HG03457 (cell line): ENCODE measurements around the gene IGSF6.
"Not testable (repeated sequence)": the region's sequence is repeated elsewhere in the genome, so short reads cannot be mapped to it uniquely, and the experiment has no call there.

Experiments used
- ATAC-seq: cut with Tn5 transposase; IDR thresholded peaks from one replicate; pipeline ENCODE4 v1.9.1; 2021; ENCODE audit warnings: moderate number of reproducible peaks; ENCODE audit not compliant: unreplicated experiment

Gene IGSF6, protein sequence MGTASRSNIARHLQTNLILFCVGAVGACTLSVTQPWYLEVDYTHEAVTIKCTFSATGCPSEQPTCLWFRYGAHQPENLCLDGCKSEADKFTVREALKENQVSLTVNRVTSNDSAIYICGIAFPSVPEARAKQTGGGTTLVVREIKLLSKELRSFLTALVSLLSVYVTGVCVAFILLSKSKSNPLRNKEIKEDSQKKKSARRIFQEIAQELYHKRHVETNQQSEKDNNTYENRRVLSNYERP

DNA sequence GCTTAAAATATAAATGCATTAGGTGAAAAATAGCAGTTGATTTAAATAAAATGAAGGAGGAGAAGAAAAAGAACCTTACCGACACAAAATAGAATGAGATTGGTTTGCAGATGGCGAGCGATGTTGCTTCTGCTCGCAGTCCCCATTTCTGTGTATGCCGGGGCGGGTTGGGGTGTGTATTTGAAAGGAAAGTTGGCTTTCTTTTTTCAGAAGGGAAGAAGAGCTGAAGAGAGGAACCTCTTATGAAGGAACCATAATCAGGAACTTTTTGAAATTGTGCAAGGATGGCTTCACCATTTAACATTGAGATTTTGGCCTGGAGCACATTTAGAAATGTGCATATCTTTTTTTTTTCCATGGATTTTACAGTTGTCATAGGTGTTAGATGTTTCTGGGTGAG, at the start of gene IGSF6:
IGSF6 (minus strand) TSS at position 156 of the 400 bp plus-strand sequence; CDS start at position 146, 10 bp downstream.
- ATAC-seq, result no peak

DNA sequence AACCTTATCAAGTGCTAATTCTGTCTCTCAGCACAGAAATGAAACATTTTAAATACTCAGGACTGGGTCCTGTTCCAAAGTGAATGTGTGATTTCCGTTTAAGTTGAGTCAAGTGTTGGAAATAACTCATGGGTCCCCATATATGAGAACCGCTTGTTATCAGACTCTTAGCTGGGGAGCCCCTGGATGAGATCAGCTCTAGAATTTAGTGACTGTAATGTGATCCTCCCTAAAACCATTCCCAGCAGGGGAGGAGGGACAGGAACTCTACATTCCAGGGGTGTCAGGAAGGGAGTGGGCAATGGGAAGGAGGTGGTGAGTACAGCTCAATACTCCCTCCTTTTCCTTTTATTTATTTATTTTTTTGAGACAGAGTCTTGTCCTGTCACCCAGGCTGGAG, 48.9 kb upstream of the IGSF6 start:
- ATAC-seq, result no peak

DNA sequence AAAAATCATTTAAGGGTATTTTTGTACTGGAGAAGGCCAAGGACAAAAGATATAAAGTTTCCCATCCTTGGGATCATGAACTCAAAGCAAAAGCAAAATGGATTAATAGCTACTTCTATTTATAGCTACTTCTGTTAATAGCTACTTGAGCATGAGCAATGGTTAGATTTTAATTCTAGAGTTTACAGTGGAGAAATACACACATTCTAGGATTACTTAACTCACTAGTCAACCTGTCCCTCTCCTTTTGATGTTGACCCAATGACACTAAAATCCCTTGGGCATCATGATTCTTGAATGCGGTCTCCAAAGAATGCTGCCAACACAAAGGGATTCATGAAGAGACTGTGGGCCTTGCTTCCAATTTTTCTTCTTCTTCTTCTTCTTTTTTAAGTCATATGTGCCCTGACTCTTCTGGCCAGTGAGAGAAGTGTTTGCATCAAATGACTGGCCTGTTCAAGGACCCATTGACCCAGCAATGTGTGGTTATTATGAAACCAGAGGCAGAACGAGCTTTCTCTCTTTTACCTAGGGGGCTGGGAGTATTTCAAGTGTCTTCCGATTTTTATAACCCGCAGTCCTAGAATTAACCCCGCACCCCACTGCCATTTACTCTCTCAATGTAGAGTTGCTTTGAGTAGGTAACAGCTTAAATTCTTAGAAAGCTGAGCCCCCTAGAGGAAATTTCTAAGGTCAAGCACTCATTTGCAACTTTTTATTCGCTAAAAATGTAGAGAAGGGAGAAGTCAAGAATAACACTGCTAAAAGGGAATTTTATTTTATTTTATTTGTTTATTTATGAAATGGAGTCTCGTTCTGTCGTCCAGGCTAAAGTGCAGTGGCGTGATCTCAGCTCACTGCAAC, 46.0 kb upstream of the IGSF6 start:
- no peak for ATAC-seq

DNA sequence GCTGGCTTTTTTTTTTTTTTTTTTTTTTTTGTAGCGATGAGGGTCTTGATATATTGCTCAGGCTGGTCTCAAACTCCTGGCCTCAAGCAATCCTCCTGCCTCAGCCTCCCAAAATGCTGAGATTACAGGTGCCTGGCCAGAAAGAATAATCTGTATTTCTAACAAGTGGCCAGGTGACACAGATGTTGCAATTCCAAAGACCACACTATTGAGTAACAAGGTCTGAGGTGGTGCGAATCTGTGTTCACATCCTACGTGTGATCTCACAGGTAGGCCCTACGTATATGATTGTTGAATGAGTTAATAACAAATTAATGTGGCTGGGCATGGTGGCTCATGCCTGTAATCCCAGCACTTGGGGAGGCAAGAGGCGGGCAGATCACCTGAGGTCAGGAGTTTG, 44.6 kb upstream of the IGSF6 start:
- no peak for ATAC-seq

DNA sequence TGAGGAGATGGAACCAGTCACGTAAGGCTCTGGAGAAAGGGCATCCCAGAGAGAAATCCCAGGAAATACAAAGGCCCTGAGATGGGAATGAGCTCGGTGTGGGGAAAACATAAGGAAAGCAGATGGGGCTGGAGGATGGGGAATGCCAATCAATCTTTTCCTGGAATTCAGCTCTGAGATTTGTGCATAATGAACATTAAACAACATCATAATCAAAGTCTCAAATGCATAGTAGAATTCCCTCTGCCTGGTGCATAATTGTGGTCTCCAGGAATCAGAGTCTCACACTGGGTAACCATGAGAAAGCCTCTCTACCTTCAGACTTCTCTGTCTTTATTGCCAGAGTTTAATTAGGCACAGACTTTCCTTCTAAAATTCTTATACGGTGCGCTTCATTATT, 42.2 kb upstream of the IGSF6 start:
- no peak for ATAC-seq

DNA sequence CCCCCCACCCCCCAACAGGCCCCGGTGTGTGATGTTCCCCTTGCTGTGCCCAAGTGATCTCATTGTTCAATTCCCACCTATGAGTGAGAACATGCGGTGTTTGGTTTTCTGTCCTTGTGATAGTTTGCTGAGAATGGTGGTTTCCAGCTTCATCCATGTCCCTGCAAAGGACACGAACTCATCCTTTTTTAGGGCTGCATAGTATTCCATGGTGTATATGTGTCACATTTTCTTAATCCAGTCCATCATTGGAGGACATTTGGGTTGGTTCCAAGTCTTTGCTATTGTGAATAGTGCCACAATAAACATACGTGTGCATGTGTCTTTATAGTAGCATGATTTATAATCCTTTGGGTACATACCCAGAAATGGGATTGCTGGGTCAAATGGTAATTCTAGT, 38.6 kb upstream of the IGSF6 start:
- not testable (repeated sequence) for ATAC-seq

DNA sequence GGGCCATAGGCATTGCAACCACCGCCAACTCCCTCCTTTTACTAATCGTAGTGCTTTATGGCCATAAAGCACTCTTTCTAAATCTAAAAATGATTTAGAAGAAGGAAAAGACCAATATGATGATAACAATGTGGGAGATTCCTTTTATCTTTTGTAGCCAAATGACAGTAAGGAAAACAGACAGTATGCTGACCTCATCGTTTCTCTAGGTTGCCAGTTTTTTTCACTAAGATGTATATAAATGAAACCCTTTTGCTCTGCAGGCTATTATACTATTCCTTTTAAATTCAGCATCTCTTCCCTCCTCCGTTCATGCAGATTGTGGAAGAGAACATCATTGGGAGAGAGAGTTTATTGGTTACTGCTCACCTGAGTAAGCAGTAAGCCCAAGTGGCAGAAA, 36.7 kb upstream of the IGSF6 start:
- no peak for ATAC-seq

DNA sequence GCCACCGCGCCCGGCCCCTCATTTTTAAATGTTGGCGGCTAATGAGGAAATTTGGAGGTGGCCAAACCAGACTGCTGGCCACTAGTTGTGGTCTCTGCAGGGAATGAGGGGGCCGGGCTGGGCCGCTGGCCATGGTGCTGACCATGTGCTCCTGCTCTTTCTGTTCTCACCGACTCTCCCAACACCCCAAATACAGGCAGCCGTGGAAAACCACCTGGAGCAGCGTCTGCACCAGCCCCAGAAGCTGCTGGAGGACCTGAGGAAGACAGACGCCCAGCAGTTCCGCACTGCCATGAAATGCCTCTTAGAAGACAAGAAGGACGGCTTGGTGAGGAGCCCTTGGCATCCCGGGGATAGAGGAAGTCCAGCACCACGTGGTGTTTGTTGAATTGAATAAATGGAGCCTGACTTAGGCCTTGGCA, 32.6 kb upstream of the IGSF6 start:
- no peak for ATAC-seq

DNA sequence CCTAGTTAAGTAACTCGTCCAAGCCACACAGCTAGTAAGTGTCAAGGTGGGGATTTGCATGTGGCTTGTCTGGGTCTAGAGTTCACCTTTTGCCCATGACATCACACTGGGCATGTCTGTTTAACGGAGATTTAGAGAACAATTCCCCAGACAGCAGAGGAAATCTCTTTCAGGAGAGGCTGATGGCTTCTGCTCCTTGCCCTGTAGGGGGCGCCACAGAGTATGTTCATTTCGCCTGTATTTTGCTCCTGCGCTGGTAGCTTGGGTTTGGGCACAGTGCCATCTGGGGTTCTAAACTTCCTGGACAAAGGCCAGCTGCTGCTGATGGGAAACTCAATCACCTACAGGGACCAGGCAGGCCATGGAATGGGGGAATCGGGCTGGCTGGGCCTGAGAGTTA, 31.8 kb upstream of the IGSF6 start:
- no peak for ATAC-seq

DNA sequence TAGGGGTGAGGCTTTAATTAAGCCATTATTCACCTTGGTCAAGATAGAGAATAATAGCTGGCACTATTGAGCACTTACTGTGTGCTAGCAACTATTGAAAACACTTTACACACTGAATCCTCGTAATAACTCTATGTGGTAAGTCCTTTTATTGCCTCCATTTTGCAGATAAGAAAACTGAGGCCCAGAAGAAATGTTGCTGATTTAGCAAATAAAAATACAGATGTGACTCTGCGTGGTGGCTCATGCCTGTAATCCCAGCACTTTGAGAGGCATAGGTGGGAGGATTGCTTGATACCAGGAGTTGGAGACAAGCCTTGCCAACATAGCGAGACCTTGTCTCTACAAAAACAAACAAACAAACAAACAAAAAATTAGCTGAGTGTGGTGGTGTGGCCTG, 30.8 kb upstream of the IGSF6 start:
- ATAC-seq, result no peak

DNA sequence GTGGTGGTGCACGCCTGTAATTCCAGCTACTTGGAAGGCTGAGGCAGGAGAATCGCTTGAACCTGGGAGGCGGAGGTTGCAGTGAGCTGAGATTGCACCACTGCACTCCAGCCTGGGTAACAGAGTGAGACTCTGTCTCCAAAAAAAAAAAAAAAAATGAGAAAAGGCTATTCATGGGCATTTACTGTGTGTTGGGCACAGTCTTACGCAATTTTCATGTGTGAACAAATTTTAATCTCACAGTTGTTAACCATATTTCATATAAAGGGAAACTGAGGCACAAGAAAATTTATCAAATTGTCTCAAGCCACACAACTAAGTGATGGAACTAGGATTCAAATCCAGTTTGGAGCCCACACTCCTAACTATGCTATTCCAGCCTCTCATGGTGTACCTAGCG, 28.3 kb upstream of the IGSF6 start:
- ATAC-seq, result not testable (repeated sequence)

DNA sequence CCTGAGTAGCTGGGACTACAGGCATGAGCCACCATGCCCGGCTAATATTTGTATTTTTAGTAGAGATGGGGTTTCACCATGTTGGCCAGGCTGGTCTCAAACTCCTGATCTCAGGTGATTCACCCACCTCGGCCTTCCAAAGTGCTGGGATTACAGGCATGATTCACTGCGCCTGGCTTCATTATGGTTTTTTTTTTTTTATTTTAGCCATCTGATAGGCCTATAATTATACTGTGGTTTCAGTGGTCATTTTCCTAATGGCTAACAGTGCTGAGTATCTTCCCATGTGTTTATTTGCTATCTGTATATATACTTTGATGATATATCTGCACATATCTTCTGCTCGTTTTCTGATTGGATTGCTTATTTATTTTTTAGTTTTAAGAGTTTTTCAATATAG, 22.0 kb upstream of the IGSF6 start:
- not testable (repeated sequence) for ATAC-seq

DNA sequence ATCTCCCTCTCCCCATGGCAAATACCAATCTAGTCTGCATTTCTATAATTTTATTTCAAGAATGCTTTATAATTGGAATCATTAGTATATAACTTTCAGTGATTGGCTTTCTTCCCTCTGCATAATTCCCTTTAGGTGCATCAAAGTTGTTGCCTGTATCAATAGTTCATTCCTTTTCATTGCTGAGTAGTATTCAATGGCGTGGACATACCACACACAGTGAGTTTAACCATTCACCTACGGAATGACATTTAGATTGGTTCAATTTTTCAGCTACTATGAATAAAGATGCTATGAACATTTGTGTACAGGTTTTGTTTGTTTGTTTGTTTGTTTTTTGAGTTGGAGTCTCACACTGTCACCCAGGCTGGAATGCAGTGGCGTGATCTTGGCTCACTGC, 21.1 kb upstream of the IGSF6 start:
- no peak for ATAC-seq

DNA sequence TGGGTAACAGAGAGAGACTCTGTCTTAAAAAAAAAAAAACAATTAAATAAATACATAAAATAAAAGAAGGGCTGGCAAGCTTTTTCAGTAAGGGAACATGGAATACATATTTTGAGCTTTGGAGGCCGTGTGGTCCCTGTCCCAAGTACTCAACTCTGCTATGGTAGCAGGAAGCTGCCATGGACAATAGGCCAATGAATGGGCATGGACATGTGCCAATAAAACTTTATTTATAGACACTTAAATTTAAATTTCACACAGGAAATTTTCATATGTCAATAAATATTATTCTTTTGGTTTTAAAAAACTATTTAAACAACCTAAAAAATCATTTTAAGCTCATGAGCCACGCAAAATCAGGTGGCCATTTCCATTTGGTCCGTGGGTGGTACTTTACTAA, 15.2 kb upstream of the IGSF6 start:
- no peak for ATAC-seq

DNA sequence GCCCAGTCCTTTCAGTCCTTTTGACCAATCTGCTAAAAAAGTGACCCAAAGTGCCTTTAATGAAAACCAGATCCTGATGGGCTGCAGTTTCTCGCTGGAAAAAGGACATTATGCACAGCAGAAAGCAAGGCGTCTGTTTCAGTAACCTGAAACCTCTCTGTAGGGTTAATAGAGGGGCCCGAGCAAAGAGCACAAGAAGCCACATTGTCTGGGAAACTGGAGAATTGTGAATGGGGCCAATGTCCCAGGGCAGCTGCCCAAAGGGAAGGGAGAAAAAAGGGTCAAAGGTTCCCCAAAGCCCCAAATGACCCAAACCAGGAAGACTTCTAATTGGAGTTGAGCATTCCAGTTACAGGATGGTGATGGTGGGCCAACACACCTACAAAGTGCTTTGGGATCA, 14.4 kb upstream of the IGSF6 start:
- no peak for ATAC-seq

DNA sequence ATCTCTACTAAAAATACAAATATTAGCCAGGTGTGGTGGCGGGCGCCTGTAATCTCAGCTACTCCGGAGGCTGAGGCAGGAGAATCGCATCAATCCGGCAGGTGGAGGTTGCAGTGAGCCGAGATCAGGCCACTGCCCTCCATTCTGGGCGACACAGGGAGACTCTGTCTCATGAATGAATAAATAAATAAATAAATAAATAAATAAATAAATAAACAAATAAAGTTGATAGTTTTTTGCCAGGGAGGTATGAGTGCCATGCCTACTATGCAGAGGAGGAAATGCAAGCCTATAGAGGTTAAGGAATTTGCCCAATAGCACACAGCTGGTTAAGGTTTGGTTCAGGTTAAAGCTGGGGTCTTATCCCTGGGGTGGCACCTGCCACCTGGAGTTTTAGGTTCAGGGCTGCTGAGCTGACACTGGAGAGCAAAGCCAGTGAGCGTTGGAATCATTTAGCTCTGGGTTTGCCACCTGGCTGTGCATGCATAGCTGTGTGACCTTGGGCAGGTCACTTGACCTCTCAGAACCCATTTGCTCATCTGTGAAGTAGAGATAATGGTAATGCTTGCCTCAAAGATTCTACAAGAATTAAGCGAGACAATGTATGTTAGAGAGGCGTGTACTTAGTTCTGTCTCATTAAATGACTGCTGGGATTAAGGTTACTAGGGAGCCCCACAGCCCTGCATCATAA, 12.5 kb upstream of the IGSF6 start:
- ATAC-seq, result no peak

DNA sequence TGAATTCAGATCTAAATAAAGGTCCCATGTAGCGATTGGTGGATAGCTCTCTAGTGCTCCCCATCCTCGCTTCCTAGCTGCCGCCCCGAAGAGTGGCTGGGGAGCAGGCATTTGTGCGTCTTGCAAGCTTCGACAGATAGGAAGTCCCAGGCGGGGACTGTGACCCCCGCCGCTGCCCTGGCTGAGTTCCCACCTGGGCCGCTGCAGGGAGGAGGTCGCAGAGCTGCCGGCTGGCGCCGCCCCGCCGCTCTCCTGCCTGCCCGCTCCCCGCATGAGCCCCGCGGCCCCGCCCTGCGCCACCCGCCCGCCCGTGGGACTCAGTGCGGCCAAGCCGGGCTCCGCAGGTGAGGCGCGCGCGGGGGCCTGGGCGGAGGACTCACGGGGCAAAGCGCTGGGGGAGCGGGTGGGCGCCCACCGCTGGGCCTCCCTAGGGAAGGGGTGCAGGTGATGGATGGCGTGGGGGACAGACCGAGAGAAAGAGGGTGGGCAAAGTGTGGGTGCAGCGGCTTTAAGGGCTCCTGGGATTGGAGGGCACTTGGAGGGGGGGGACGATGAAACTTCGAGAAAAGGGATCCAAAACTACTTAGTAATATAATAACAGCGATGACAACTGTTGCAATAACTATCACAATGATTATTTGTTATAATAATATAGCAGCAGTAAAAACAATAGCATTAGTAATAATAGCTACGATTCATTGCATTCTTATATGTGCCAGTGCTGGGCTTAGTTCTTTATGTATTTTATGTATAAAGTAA, 11.7 kb upstream of the IGSF6 start, which contains the start of gene OTOA:
OTOA (plus strand) TSS at position 80 of the 759 bp plus-strand sequence. CDS start 14,547 bp downstream, outside the sequence.
- no peak for ATAC-seq

DNA sequence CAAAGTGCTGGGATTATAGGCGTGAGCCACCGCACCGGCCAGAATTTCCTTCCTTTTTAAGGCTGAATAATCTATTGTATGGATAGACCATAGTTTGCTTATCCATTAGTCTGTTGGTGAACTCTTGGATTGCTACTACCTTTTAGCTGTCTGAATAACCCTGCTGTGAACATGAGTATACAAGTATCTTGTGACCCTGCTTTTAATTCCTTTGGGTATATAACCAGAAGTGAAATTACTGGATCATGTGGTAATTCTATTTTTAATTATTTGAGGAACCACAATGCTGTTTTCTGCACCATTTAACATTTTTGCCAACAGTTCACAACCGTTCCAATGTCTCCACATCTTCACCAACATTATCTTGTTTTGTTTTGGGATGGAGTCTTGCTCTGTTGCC, 6.7 kb upstream of the IGSF6 start:
- no peak for ATAC-seq

DNA sequence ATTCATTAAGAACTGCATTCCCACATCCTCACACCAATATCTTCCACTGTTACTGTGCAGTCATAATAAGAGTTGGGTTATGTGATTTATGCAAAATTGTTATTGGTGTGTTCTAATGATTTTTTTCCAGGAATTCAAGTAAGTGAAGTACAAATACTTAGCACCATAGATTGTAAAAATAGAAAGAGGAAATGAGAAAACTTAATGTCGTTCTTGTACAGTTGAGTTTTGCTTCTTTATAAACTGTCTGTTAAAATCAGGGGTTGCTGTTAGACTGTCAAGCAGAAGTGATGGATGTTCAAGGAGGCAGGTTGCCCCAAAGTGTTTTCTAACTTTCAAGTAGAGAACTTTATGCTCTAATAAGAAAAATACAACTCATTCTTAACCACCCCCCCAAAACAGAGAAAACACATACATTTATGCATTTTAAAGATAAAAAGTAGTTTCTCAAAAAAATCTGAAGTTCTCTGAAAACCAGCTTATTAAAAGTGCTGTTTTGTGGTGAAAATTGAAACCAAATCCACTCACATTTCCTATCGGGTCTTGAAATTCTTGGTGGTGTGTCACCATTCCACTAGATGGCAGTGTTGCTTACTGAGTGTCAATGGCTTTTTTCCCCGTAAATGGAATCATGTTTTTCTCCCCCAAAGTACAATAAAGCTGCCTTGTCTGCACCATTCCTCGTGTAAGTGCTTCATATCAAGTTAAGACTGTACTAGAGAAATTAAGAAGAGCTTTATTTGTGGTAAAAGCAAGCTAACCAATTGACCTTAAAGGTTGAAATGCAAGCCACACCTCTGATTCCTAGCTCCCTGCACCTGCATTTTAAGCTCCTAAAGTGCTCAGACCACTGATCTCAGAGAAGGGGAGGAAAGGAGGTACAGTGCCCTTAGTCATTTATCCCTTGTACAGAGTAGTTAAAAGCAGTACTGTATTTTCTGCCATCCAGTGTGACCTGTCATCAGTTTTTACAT, 4.7 kb upstream of the IGSF6 start:
- no peak for ATAC-seq

DNA sequence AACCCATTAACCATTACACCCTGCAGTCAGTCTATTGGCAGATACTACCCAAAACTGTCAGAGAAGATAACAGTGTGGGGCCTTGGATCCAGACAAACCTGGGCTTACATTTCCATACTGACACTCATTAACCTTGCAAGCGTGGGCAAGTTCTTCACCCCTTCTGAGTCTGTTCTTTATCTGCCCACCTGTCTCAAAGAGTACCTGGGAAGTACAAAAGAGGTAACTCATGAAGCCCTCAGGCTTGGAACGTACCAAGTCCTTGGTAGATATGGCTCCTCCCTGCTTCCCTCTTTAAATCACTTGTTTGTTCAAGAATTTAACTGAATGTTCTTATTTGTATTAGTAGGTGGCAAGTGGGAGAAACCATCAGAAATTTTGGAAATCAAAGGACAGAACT, 2.5 kb upstream of the IGSF6 start:
- no peak for ATAC-seq
